ENCODE results near the gene MRPL24. TPM values are rescaled to one million over a fixed set of nuclear protein-coding genes. Genes with fewer than 3 reads are reported as not detected.

The MRPL24 gene
- total RNA-seq, 1 donor from 2014 or later: 46.5 TPM

DNA sequence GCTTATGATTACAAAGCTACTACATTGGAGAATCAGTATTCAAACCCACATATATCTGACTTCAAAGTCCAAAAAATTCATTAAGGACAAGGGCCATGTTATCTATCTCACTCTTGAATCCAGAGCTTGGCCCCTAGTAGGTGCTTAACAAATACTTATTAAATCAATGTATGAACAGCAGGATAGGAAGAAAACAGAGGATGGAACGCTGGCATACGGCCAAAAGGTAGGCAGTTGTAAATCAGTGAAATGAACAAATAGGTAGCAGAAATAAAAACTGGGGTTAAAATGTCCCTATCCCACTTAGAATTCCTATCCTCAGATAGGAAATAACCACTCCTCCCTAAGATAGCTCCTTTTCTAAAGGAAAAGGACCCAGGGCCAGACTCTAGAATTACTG is 2.0 kb downstream of the MRPL24 start:
- peaks cover 18% of the 10 kb centered on the region for H3K36me3 ChIP-seq (ENCODE audit: insufficient read depth, low read length)
- no peaks in the 10 kb centered on the region for H3K9me3 ChIP-seq (ENCODE audit: insufficient read depth, low read depth, low read length)
- no peaks in the 10 kb centered on the region for H4K20me1 ChIP-seq (ENCODE audit: insufficient read depth, low read length)
- peaks cover 22% of the 10 kb centered on the region for H3K79me2 ChIP-seq (ENCODE audit: insufficient read depth, low read length)
- H3K27ac Mint-ChIP-seq (ENCODE audit: unreplicated experiment): no peak overlapping the region
- FAIRE-seq (no peak), DNase-seq (ENCODE audit: low read depth) (no peak)
- H3K36me3 Mint-ChIP-seq (ENCODE audit: low read depth, unreplicated experiment): peaks cover 16% of the 10 kb centered on the region
- H3K9ac ChIP-seq (ENCODE audit: low read length): no peak overlapping the region
- peaks cover 7% of the 10 kb centered on the region for H3K4me1 Mint-ChIP-seq (ENCODE audit: low read depth, unreplicated experiment)
- no peak overlapping the region for H3K4me3 Mint-ChIP-seq (ENCODE audit: unreplicated experiment)
- H3K27me3 ChIP-seq (ENCODE audit: insufficient read depth, low read length): no peaks in the 10 kb centered on the region
- no peak overlapping the region for H3K4me2 ChIP-seq (ENCODE audit: low read length)
- TF ChIP-seq EZH2 (IDR thresholded peaks at IDR 0.05; ENCODE audit: insufficient read depth, low read length): no peak
- TF ChIP-seq, protein P1, sequence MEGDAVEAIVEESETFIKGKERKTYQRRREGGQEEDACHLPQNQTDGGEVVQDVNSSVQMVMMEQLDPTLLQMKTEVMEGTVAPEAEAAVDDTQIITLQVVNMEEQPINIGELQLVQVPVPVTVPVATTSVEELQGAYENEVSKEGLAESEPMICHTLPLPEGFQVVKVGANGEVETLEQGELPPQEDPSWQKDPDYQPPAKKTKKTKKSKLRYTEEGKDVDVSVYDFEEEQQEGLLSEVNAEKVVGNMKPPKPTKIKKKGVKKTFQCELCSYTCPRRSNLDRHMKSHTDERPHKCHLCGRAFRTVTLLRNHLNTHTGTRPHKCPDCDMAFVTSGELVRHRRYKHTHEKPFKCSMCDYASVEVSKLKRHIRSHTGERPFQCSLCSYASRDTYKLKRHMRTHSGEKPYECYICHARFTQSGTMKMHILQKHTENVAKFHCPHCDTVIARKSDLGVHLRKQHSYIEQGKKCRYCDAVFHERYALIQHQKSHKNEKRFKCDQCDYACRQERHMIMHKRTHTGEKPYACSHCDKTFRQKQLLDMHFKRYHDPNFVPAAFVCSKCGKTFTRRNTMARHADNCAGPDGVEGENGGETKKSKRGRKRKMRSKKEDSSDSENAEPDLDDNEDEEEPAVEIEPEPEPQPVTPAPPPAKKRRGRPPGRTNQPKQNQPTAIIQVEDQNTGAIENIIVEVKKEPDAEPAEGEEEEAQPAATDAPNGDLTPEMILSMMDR (IDR thresholded peaks at IDR 0.05; ENCODE audit: insufficient read depth, low read depth, low read length): no peak
- H2AFZ ChIP-seq (ENCODE audit: low read depth, low read length): no peak overlapping the region
- no peak overlapping the region for H3K27ac ChIP-seq (ENCODE audit: low read depth, low read length)
- H3K4me3 ChIP-seq (ENCODE audit: insufficient read depth, low read depth, low read length): no peak overlapping the region
- no peaks in the 10 kb centered on the region for H3K27me3 Mint-ChIP-seq (ENCODE audit: low read depth, unreplicated experiment)
- H3K4me1 ChIP-seq (ENCODE audit: insufficient read depth, low read length): peaks cover 6% of the 10 kb centered on the region
- H3K9me3 Mint-ChIP-seq (ENCODE audit: unreplicated experiment): no peaks in the 10 kb centered on the region

DNA sequence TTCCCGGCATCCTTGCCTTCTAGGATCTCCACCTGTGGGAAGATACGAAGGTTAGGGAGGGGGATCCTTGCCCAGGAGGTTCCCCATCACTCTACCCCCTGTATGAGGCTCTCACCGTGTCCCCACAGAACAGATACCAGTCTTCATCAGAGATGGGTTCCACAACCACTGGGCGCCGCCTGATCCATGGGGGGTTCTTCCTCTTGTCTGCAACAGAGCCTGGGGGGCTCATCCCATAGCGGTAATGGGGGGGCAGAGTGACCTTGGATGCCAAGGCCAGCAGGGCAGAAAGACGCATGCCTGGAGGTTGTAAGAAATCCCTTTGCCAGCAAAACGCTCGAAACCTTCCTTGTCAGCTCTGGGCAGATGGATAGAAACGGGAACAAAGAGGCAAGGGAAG is 2.5 kb downstream of the MRPL24 start:
- H3K27ac Mint-ChIP-seq (ENCODE audit: unreplicated experiment): no peak overlapping the region
- no peak for TF ChIP-seq EZH2 (IDR thresholded peaks at IDR 0.05; ENCODE audit: insufficient read depth, low read length)
- TF ChIP-seq, protein P1 (IDR thresholded peaks at IDR 0.05; ENCODE audit: insufficient read depth, low read depth, low read length): no peak
- peaks cover 16% of the 10 kb centered on the region for H3K36me3 Mint-ChIP-seq (ENCODE audit: low read depth, unreplicated experiment)
- no peak overlapping the region for H3K9ac ChIP-seq (ENCODE audit: low read length)
- no peaks in the 10 kb centered on the region for H3K9me3 Mint-ChIP-seq (ENCODE audit: unreplicated experiment)
- peaks cover 18% of the 10 kb centered on the region for H3K36me3 ChIP-seq (ENCODE audit: insufficient read depth, low read length)
- no peak overlapping the region for H3K4me3 ChIP-seq (ENCODE audit: insufficient read depth, low read depth, low read length)
- no peaks in the 10 kb centered on the region for H3K27me3 ChIP-seq (ENCODE audit: insufficient read depth, low read length)
- FAIRE-seq (no peak), DNase-seq (ENCODE audit: low read depth) (no peak)
- no peaks in the 10 kb centered on the region for H3K27me3 Mint-ChIP-seq (ENCODE audit: low read depth, unreplicated experiment)
- no peaks in the 10 kb centered on the region for H3K9me3 ChIP-seq (ENCODE audit: insufficient read depth, low read depth, low read length)
- no peak overlapping the region for H3K4me2 ChIP-seq (ENCODE audit: low read length)
- no peak overlapping the region for H3K27ac ChIP-seq (ENCODE audit: low read depth, low read length)
- H4K20me1 ChIP-seq (ENCODE audit: insufficient read depth, low read length): no peaks in the 10 kb centered on the region
- no peak overlapping the region for H3K4me3 Mint-ChIP-seq (ENCODE audit: unreplicated experiment)
- peaks cover 7% of the 10 kb centered on the region for H3K4me1 Mint-ChIP-seq (ENCODE audit: low read depth, unreplicated experiment)
- no peak overlapping the region for H2AFZ ChIP-seq (ENCODE audit: low read depth, low read length)
- H3K79me2 ChIP-seq (ENCODE audit: insufficient read depth, low read length): peaks cover 19% of the 10 kb centered on the region
- peaks cover 6% of the 10 kb centered on the region for H3K4me1 ChIP-seq (ENCODE audit: insufficient read depth, low read length)

DNA sequence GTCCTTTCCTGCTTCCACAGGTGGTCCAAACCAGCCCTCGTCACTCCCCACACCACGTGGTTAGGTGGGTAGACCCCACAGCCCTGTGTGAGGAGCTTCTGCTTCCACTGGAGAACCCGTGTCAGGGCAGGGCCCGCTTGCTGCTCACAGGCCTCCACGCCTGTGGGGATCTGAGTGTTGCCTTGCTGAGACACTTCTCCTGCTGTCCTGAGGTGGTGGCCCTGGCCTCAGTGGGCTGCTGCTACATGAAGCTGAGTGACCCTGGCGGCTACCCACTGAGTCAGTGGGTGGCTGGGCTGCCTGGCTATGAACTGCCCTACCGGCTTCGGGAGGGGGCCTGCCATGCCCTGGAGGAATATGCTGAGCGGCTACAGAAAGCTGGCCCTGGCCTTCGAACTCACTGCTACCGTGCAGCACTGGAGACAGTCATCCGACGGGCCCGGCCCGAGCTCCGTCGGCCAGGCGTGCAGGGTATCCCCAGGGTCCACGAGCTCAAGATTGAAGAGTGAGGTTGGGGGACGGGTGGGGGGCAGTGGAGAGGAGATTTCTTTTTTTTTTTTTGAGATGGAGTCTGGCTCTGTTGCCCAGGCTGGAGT is 6.8 kb downstream of the MRPL24 start:
- H3K27ac Mint-ChIP-seq (ENCODE audit: unreplicated experiment): no peak overlapping the region
- H3K36me3 Mint-ChIP-seq (ENCODE audit: low read depth, unreplicated experiment): peaks cover 7% of the 10 kb centered on the region
- Histone ChIP-seq H4K20me1 (ENCODE audit: insufficient read depth, low read length) (no peaks in the 10 kb centered on the region), H3K27ac (ENCODE audit: low read depth, low read length) (no peak overlapping the region), H3K4me2 (ENCODE audit: low read length) (no peak overlapping the region), H3K4me1 (ENCODE audit: insufficient read depth, low read length) (no peaks in the 10 kb centered on the region), H3K4me3 (ENCODE audit: insufficient read depth, low read depth, low read length) (no peak overlapping the region), H3K27me3 (ENCODE audit: insufficient read depth, low read length) (no peaks in the 10 kb centered on the region), H3K79me2 (ENCODE audit: insufficient read depth, low read length) (peaks cover 10% of the 10 kb centered on the region), H3K36me3 (ENCODE audit: insufficient read depth, low read length) (peaks cover 18% of the 10 kb centered on the region), H3K9ac (ENCODE audit: low read length) (no peak overlapping the region), H3K9me3 (ENCODE audit: insufficient read depth, low read depth, low read length) (no peaks in the 10 kb centered on the region), H2AFZ (ENCODE audit: low read depth, low read length) (no peak overlapping the region)
- H3K27me3 Mint-ChIP-seq (ENCODE audit: low read depth, unreplicated experiment): no peaks in the 10 kb centered on the region
- DNase-seq (ENCODE audit: low read depth): no peak
- H3K4me3 Mint-ChIP-seq (ENCODE audit: unreplicated experiment): no peak overlapping the region
- no peaks in the 10 kb centered on the region for H3K9me3 Mint-ChIP-seq (ENCODE audit: unreplicated experiment)
- TF ChIP-seq EZH2 (IDR thresholded peaks at IDR 0.05; ENCODE audit: insufficient read depth, low read length): no peak
- TF ChIP-seq, protein P1 (IDR thresholded peaks at IDR 0.05; ENCODE audit: insufficient read depth, low read depth, low read length): no peak
- FAIRE-seq: no peak
- H3K4me1 Mint-ChIP-seq (ENCODE audit: low read depth, unreplicated experiment): peaks cover 1% of the 10 kb centered on the region
